ENCODE measurements around the gene CBX8. TPM values are rescaled to one million over a fixed set of nuclear protein-coding genes. Genes with fewer than 3 reads are reported as not detected.

Gene CBX8
- total RNA-seq, 4 donors from 2014 or later = 1.7 to 3.5 (median 2.7) TPM

DNA sequence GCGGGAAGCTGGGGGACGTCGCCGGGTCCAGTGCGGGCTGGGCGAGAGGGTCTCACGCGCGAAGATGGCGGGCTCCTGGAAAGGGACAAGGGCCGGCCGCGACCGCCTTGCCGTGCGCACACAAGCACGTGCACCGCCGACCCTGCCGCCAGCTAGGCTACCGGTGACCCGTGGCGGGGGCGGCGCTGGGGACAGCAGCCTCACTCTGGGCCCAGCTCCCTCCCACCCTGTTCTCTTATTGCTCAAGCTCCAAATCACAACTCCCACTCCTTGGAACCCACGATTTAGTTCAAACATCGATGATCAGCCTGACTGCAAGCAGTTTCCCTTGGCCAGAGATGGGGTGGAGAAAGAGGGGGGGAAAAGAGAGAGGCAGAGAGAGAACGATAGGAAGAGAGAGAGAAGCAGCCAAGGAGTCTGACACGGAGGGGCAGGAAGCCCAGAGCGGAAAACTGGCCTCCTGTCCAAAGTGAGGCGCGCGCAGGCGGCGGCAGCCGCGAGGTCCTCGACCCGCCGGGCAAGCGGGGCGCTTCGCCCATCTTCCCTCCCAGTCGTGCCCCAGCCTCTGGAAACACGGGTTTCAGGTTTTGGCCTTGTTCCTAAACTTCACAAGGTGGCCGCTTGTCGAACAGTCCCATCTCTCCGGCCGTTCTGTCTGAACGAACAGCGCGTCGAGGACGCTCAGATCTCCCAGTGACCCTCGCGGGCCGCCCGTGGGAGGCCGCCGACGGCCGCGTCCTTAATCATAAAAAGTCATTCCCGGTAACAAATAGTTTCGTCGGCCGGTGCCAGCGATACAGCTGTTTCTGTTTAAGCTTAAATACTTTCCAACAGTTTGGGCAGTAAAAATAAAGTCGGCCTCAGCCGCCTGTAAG is 1.7 kb upstream of the CBX8 start:
- Histone ChIP-seq H3K27ac (no peak overlapping the region), H3K4me1 (peaks cover 37 to 47% of the 10 kb centered on the region in 2 donors), H3K4me3 (replicated peaks in 1 of 3) (peak overlapping the region in 1 of 3 donors; percentile 66), H3K27me3 (peaks cover 59% of the 10 kb centered on the region), H3K9me3 (no peaks in the 10 kb centered on the region), H3K36me3 (no peaks in the 10 kb centered on the region)
- peak in 1 of 2 donors; percentile 39 for DNase-seq
- TF ChIP-seq, protein P1, sequence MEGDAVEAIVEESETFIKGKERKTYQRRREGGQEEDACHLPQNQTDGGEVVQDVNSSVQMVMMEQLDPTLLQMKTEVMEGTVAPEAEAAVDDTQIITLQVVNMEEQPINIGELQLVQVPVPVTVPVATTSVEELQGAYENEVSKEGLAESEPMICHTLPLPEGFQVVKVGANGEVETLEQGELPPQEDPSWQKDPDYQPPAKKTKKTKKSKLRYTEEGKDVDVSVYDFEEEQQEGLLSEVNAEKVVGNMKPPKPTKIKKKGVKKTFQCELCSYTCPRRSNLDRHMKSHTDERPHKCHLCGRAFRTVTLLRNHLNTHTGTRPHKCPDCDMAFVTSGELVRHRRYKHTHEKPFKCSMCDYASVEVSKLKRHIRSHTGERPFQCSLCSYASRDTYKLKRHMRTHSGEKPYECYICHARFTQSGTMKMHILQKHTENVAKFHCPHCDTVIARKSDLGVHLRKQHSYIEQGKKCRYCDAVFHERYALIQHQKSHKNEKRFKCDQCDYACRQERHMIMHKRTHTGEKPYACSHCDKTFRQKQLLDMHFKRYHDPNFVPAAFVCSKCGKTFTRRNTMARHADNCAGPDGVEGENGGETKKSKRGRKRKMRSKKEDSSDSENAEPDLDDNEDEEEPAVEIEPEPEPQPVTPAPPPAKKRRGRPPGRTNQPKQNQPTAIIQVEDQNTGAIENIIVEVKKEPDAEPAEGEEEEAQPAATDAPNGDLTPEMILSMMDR (IDR thresholded peaks at IDR 0.05) = no peak
- TF ChIP-seq POLR2A (IDR thresholded peaks at IDR 0.05) = no peak
- intact Hi-C loops (cut with DNase I) = no loop called here
- WGBS, 2 donors = 2% methylated on average over 42 to 53 of the region's 70 CpGs

DNA sequence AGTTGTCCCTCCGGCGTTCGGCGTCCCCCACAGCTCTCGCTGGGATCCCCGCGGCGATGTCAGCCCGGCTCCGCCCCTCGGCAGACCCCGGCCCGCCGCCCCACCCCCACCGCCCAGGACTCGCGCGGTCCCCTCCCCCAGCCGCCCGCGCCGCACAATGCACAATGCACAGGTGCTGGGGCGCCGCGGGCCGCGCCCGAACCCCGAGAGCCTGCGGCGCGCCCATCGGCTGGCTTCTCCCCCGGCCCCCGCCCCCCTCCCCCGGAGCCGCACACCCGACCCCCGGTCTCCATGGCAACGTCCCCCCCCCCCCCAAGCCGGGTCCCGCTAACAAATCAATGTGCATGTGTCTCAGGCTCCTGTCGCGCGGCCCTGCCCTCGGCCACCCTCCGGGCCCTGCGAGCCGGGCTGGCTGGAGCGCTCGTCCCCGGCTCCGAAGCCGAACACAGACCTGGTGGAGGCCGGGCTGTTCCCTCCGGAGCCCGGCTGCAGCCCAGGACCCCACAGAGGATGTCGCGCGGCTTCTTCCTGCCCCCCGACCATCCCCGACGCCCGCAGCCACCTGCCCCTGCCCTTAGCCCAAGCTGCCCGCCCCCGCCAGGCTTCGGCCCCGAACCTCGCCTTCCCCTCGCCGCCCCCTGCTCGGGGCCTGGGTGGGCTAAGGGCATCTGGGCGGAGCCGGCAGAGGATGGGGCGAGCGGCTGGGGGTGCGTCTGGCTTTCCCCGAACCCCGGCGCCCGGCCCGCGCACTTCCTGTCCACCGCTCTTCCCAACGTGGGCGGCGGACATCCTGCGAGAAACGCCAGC is 818 bp upstream of the CBX8 start:
- no peak for DNase-seq
- Histone ChIP-seq H3K27ac (peak overlapping the region in 1 of 3 donors; percentile 37), H3K36me3 (no peaks in the 10 kb centered on the region), H3K4me3 (replicated peaks in 1 of 3) (peak overlapping the region in 2 of 3 donors; percentile 13 to 66), H3K27me3 (peaks cover 56% of the 10 kb centered on the region), H3K9me3 (no peaks in the 10 kb centered on the region), H3K4me1 (peaks cover 36 to 46% of the 10 kb centered on the region in 2 donors)
- intact Hi-C loops (cut with DNase I) = no loop called here
- 0 to 3% methylated on average over 16 to 31 of the region's 89 CpGs for WGBS, 2 donors
- no peak for TF ChIP-seq POLR2A (IDR thresholded peaks at IDR 0.05)
- TF ChIP-seq, protein P1 (IDR thresholded peaks at IDR 0.05) = no peak

DNA sequence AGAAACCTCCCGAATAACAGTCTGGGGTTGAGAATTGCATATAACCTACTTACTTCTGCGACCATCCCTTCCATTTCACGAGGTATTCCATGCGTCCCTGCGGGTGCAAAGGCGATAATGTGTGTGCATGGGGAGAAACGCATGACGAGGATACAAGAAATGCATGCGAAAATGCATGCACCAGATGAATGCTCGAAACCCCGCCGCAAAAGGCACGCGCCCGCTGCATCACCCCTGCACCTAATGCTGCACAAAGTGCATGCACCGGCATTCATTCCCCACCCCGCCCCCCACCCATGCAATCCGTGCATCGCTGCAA is 474 bp downstream of the CBX8 start:
- Histone ChIP-seq H3K4me1 (peaks cover 34 to 42% of the 10 kb centered on the region in 2 donors), H3K9me3 (no peaks in the 10 kb centered on the region), H3K27me3 (peaks cover 56% of the 10 kb centered on the region), H3K4me3 (replicated peaks in 1 of 3) (peak overlapping the region in 2 of 3 donors; percentile 64 to 66), H3K27ac (peak overlapping the region in 1 of 3 donors; percentile 63), H3K36me3 (no peaks in the 10 kb centered on the region)
- no peak for TF ChIP-seq POLR2A (IDR thresholded peaks at IDR 0.05)
- TF ChIP-seq, protein P1 (IDR thresholded peaks at IDR 0.05) = no peak
- intact Hi-C loops (cut with DNase I) = no loop called here
- DNase-seq = no peak
- WGBS, 2 donors = 3 to 4% methylated on average over 15 to 18 of the region's 19 CpGs

DNA sequence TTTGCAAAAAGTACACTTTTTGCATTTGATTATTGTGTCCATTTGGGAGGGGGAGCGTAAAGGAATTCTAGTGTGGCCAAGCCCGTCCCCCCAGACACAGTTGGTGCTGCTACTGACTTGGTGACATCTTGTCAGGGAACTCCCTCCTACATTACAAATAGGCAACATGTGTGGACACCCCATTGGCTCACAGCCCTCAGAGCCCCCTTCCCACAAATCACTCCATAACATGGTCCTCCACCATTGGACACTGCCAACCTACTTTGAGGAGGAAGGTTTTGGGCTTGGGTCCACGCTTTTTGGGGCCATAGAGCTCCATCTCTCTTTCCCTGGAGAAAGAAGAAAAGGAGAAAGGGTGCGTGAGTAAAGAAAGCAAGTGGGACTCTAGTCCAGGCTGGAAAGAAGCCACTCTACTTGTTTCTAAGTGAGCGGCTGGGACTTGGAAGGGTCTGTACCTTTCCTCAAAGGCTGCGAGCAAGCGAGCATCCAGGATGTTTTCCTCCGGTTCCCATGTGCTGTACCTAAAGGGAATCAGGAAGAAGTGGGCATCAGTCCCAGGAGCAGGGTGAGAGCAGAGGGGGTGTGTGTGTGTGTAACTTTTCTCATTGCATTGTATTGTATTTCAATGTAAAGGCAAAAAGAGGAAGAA is 958 bp downstream of the CBX8 start:
- H3K4me1 ChIP-seq = peaks cover 29 to 38% of the 10 kb centered on the region in 2 donors
- peak overlapping the region in 1 of 3 donors; percentile 66 for H3K4me3 ChIP-seq (replicated peaks in 1 of 3)
- intact Hi-C loops (cut with DNase I) = no loop called here
- peaks cover 56% of the 10 kb centered on the region for H3K27me3 ChIP-seq
- 85 to 87% methylated on average over 8 of the region's 8 CpGs for WGBS, 2 donors
- H3K36me3 ChIP-seq = no peaks in the 10 kb centered on the region
- H3K9me3 ChIP-seq = no peaks in the 10 kb centered on the region
- H3K27ac ChIP-seq = no peak overlapping the region
- no peak for TF ChIP-seq POLR2A (IDR thresholded peaks at IDR 0.05)
- TF ChIP-seq, protein P1 (IDR thresholded peaks at IDR 0.05) = no peak
- DNase-seq = no peak

Data from thyroid gland (tissue), 4 donors.